HL-60 (cell line): ENCODE measurements around the gene DGKI.

Experiments
- CTCF ChIP-seq: IDR thresholded peaks from one replicate; pipeline ENCODE4 v1.5.1; 2011; ENCODE audit warnings: low read length, control low read depth, inconsistent platforms; ENCODE audit not compliant: insufficient read depth
- GABPA ChIP-seq: IDR thresholded peaks from 2 replicates; pipeline ENCODE4 v1.6.1; 2012; ENCODE audit warnings: low read depth
- POLR2AphosphoS5 ChIP-seq: IDR thresholded peaks from 2 replicates; pipeline ENCODE4 v1.6.1; 2012; ENCODE audit warnings: low read depth
- TF ChIP-seq, protein P1 (sequence below): IDR thresholded peaks from 2 replicates; pipeline ENCODE4 v1.6.1; 2012; ENCODE audit warnings: low read depth; ENCODE audit not compliant: insufficient replicate concordance

DNA sequence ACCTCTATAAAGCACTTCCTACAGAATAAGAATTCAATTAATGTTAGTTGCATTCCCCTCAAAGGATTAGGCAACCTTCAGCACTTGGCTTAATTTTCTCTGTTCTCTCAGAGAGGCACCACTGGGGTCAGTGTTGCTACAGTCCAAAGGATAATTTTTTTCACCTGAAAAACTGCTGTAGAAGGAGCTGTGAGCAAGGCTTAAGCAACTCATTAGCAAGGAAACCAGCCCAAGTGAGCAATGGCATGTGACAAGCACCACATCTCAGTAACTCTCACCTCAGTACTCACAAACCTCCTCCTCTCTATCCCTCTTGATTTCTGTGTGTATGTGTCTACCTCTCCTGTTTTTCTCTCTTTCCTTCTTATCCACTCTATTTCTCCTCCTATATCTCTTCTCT, 55.9 kb downstream of the DGKI start:
- no peak for TF ChIP-seq CTCF
- TF ChIP-seq GABPA, result no peak
- TF ChIP-seq POLR2AphosphoS5, result no peak
- TF ChIP-seq, protein P1, sequence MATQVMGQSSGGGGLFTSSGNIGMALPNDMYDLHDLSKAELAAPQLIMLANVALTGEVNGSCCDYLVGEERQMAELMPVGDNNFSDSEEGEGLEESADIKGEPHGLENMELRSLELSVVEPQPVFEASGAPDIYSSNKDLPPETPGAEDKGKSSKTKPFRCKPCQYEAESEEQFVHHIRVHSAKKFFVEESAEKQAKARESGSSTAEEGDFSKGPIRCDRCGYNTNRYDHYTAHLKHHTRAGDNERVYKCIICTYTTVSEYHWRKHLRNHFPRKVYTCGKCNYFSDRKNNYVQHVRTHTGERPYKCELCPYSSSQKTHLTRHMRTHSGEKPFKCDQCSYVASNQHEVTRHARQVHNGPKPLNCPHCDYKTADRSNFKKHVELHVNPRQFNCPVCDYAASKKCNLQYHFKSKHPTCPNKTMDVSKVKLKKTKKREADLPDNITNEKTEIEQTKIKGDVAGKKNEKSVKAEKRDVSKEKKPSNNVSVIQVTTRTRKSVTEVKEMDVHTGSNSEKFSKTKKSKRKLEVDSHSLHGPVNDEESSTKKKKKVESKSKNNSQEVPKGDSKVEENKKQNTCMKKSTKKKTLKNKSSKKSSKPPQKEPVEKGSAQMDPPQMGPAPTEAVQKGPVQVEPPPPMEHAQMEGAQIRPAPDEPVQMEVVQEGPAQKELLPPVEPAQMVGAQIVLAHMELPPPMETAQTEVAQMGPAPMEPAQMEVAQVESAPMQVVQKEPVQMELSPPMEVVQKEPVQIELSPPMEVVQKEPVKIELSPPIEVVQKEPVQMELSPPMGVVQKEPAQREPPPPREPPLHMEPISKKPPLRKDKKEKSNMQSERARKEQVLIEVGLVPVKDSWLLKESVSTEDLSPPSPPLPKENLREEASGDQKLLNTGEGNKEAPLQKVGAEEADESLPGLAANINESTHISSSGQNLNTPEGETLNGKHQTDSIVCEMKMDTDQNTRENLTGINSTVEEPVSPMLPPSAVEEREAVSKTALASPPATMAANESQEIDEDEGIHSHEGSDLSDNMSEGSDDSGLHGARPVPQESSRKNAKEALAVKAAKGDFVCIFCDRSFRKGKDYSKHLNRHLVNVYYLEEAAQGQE, result no peak
